ENCODE data around the gene FAM78B.

DNA sequence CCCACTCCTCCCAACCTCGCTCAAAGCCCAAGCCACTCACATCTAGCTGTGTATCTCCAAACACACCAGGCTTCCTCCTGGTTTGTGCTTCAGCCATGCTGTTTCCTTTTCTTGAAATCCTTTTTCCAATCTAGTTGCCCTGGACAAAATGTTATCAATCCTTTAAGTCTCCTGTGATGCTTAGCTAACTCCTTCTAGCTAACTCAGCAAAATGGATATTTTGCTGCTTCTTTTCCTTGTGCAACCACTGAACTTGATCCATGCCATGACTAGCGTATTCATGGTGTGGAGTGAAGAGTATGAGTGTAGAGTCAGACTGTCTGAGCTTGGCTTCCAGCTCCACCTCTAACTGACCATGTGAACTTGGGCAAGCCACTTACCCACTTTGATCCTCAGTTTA lies 33.9 kb upstream of the FAM78B start:
- TF ChIP-seq, protein P1, sequence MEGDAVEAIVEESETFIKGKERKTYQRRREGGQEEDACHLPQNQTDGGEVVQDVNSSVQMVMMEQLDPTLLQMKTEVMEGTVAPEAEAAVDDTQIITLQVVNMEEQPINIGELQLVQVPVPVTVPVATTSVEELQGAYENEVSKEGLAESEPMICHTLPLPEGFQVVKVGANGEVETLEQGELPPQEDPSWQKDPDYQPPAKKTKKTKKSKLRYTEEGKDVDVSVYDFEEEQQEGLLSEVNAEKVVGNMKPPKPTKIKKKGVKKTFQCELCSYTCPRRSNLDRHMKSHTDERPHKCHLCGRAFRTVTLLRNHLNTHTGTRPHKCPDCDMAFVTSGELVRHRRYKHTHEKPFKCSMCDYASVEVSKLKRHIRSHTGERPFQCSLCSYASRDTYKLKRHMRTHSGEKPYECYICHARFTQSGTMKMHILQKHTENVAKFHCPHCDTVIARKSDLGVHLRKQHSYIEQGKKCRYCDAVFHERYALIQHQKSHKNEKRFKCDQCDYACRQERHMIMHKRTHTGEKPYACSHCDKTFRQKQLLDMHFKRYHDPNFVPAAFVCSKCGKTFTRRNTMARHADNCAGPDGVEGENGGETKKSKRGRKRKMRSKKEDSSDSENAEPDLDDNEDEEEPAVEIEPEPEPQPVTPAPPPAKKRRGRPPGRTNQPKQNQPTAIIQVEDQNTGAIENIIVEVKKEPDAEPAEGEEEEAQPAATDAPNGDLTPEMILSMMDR (IDR thresholded peaks at IDR 0.05) = no peak
- TF ChIP-seq POLR2A (IDR thresholded peaks at IDR 0.05) = no peak

All from heart left ventricle (tissue), 13 donors.